ENCODE data around the gene EIF5A2. TPM values are rescaled to one million over a fixed set of nuclear protein-coding genes. Genes with fewer than 3 reads are reported as not detected.
"Not testable (repeated sequence)": the region's sequence is repeated elsewhere in the genome, so short reads cannot be mapped to it uniquely, and the experiment has no call there.

EIF5A2 gene
- total and polyA plus RNA-seq, 7 experiments from 2014 or later, result 5.5 to 11.3 (median 8.9) TPM

DNA sequence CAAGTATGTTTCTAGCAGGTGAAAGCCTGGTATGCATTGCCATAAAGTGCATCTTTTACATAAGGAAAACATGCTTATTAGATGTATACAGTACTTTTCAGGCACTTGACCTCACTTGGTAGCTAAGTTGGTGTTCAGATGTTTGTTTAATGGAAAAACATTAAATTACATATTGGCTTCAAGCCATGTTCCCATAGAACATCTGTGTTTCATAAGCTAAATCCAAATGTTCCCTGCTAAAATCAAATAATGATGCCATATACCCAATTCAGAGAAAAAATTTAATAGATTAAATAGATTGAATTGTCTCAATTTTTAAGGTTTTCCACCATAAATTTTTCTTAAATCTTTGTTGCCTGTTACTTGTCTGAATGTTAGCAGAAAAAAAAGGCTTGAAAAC lies 19.3 kb downstream of the EIF5A2 start:
- no peak overlapping the region for H3K27ac ChIP-seq (ENCODE audit: low read depth, low read length)
- H3K9me3 ChIP-seq (ENCODE audit: control insufficient read depth in 2 of 3, low read length in 3 of 3), result no peaks in the 10 kb centered on the region
- no peaks in the 10 kb centered on the region for H3K4me1 Mint-ChIP-seq
- no peak overlapping the region for H3K4me3 Mint-ChIP-seq
- no peaks in the 10 kb centered on the region for H3K36me3 ChIP-seq (ENCODE audit: control insufficient read depth in 2 of 3, insufficient read depth in 3 of 3, low read length in 3 of 3)
- ChIA-PET POLR2A (no interaction called here), CTCF (no interaction called here)
- H3K27ac Mint-ChIP-seq, result no peak overlapping the region
- intact Hi-C loops (cut with micrococcal nuclease), result no loop called here
- H3K9me3 Mint-ChIP-seq, result peaks cover 0 to 5% (median 0%) of the 10 kb centered on the region in 11 donors
- DNase-seq (no peak), ATAC-seq (no peak)
- H3K4me1 ChIP-seq (ENCODE audit: control insufficient read depth in 2 of 2, insufficient read depth in 2 of 2, low read length in 2 of 2), result no peaks in the 10 kb centered on the region
- no peaks in the 10 kb centered on the region for H3K27me3 ChIP-seq (ENCODE audit: control insufficient read depth in 2 of 2, insufficient read depth in 2 of 2, low read length in 2 of 2)
- H3K27me3 Mint-ChIP-seq, result peaks cover 5 to 23% (median 10%) of the 10 kb centered on the region in 5 donors
- H3K36me3 Mint-ChIP-seq, result peaks cover 0 to 20% (median 19%) of the 10 kb centered on the region in 5 donors
- no peak overlapping the region for H3K4me3 ChIP-seq (ENCODE audit: low read length)

DNA sequence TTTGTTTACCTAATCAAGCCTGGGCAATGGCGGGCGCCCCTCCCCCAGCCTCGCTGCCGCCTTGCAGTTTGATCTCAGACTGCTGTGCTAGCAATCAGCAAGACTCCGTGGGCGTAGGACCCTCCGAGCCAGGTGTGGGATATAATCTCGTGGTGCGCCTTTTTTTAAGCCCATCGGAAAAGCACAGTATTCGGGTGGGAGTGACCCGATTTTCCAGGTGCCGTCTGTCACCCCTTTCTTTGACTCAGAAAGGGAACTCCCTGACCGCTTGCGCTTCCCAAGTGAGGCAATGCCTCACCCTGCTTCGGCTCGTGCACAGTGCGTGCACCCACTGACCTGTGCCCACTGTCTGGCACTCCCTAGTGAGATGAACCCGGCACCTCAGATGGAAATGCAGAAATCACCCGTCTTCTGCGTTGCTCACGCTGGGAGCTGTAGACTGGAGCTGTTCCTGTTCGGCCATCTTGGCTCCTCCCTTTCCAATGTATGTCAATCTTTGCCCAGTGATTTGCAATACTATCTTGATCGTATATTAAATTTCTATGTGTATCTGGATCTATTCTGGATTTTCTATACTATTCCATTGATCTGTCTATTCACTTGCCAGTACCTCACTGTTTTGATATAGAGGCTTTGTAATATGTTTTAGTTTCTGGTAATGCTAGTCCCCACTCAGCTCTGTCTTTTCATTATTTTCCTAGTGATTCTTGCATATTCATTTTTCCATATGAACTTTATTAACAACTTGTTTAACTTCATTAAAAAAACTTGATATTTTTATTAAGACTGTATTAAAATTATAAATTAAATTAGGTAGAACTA lies 24.1 kb downstream of the EIF5A2 start:
- POLR2A ChIA-PET; H3K27ac Mint-ChIP-seq; H3K9me3 ChIP-seq (ENCODE audit: control insufficient read depth in 2 of 3, low read length in 3 of 3); intact Hi-C loops (cut with micrococcal nuclease); H3K9me3 Mint-ChIP-seq; H3K4me1 Mint-ChIP-seq; H3K27me3 ChIP-seq (ENCODE audit: control insufficient read depth in 2 of 2, insufficient read depth in 2 of 2, low read length in 2 of 2); H3K36me3 Mint-ChIP-seq; H3K27ac ChIP-seq (ENCODE audit: low read depth, low read length); CTCF ChIA-PET; H3K4me3 Mint-ChIP-seq; H3K4me3 ChIP-seq (ENCODE audit: low read length); ATAC-seq; H3K4me1 ChIP-seq (ENCODE audit: control insufficient read depth in 2 of 2, insufficient read depth in 2 of 2, low read length in 2 of 2); DNase-seq; H3K36me3 ChIP-seq (ENCODE audit: control insufficient read depth in 2 of 3, insufficient read depth in 3 of 3, low read length in 3 of 3): not testable (repeated sequence)
- peaks cover 5 to 23% (median 10%) of the 10 kb centered on the region in 5 donors for H3K27me3 Mint-ChIP-seq

DNA sequence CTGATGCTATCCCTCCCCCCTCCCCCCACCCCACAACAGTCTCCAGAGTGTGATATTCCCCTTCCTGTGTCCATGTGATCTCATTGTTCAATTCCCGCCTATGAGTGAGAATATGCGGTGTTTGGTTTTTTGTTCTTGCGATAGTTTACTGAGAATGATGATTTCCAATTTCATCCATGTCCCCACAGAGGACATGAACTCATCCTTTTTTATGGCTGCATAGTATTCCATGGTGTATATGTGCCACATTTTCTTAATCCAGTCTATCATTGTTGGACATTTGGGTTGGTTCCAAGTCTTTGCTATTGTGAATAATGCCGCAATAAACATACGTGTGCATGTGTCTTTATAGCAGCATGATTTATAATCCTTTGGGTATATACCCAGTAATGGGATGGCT lies 29.7 kb downstream of the EIF5A2 start:
- H3K4me3 ChIP-seq (ENCODE audit: low read length); H3K9me3 ChIP-seq (ENCODE audit: control insufficient read depth in 2 of 3, low read length in 3 of 3); DNase-seq; H3K27me3 ChIP-seq (ENCODE audit: control insufficient read depth in 2 of 2, insufficient read depth in 2 of 2, low read length in 2 of 2); H3K4me3 Mint-ChIP-seq; H3K27ac ChIP-seq (ENCODE audit: low read depth, low read length); H3K4me1 Mint-ChIP-seq; H3K27me3 Mint-ChIP-seq; H3K27ac Mint-ChIP-seq; ATAC-seq; POLR2A ChIA-PET; H3K36me3 Mint-ChIP-seq; CTCF ChIA-PET; H3K36me3 ChIP-seq (ENCODE audit: control insufficient read depth in 2 of 3, insufficient read depth in 3 of 3, low read length in 3 of 3); H3K4me1 ChIP-seq (ENCODE audit: control insufficient read depth in 2 of 2, insufficient read depth in 2 of 2, low read length in 2 of 2): not testable (repeated sequence)
- H3K9me3 Mint-ChIP-seq, result peaks cover 0 to 14% (median 2%) of the 10 kb centered on the region in 11 donors
- intact Hi-C loops (cut with micrococcal nuclease), result loop anchor here in 1 of 2 donors (10.0 kb wide), 1 partner anchor 1716 kb away; no protein-coding TSS in a partner anchor

DNA sequence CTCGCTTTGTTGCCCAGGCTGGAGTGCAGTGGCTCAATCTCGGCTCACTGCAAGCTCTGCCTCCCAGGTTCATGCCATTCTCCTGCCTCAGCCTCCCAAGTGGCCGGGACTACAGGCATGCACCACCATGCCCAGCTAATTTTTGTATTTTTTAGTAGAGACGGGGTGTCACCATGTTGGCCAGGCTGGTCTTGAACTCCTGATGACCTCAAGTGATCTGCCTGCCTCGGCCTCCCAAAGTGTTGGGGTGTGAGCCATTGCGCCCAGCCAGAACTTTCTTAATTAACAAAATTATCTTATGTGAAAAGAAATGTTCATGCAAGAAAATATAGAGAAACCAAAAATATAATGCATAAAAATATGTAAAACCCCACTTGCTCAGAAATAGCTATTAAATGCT lies 31.1 kb downstream of the EIF5A2 start:
- H3K4me1 ChIP-seq (ENCODE audit: control insufficient read depth in 2 of 2, insufficient read depth in 2 of 2, low read length in 2 of 2); CTCF ChIA-PET; H3K9me3 ChIP-seq (ENCODE audit: control insufficient read depth in 2 of 3, low read length in 3 of 3); DNase-seq; H3K4me3 ChIP-seq (ENCODE audit: low read length); H3K36me3 Mint-ChIP-seq; H3K4me1 Mint-ChIP-seq; H3K27me3 ChIP-seq (ENCODE audit: control insufficient read depth in 2 of 2, insufficient read depth in 2 of 2, low read length in 2 of 2); ATAC-seq; POLR2A ChIA-PET; H3K4me3 Mint-ChIP-seq; H3K36me3 ChIP-seq (ENCODE audit: control insufficient read depth in 2 of 3, insufficient read depth in 3 of 3, low read length in 3 of 3); H3K27me3 Mint-ChIP-seq; H3K27ac ChIP-seq (ENCODE audit: low read depth, low read length); H3K27ac Mint-ChIP-seq: not testable (repeated sequence)
- intact Hi-C loops (cut with micrococcal nuclease), result loop anchor here in 1 of 2 donors (10.0 kb wide), 1 partner anchor 1717 kb away; no protein-coding TSS in a partner anchor
- peaks cover 0 to 16% (median 2%) of the 10 kb centered on the region in 11 donors for H3K9me3 Mint-ChIP-seq

DNA sequence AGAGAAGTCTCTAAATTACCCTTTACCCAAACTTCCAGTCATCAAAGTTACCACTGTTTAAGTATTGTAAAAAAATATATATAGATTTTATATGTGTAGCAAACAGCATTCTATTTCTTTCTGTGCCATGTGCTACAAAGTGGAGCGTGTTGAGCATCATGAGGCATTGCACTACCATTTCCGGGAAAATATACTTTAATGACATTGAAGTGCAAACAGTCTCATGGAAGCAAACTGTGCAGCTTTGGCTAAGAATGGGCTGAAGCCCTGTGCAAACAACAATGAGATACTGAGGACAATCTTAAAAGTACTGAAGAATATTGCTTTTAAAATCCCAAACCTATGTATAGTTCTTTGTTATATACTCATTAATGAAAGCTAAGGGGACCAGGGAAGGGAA lies 31.9 kb downstream of the EIF5A2 start:
- CTCF ChIA-PET, result no interaction called here
- peaks cover 0 to 16% (median 2%) of the 10 kb centered on the region in 11 donors for H3K9me3 Mint-ChIP-seq
- Histone ChIP-seq H3K36me3 (ENCODE audit: control insufficient read depth in 2 of 3, insufficient read depth in 3 of 3, low read length in 3 of 3) (no peaks in the 10 kb centered on the region), H3K4me3 (ENCODE audit: low read length) (no peak overlapping the region), H3K4me1 (ENCODE audit: control insufficient read depth in 2 of 2, insufficient read depth in 2 of 2, low read length in 2 of 2) (no peaks in the 10 kb centered on the region), H3K27ac (ENCODE audit: low read depth, low read length) (no peak overlapping the region), H3K27me3 (ENCODE audit: control insufficient read depth in 2 of 2, insufficient read depth in 2 of 2, low read length in 2 of 2) (no peaks in the 10 kb centered on the region), H3K9me3 (ENCODE audit: control insufficient read depth in 2 of 3, low read length in 3 of 3) (no peaks in the 10 kb centered on the region)
- no peaks in the 10 kb centered on the region for H3K4me1 Mint-ChIP-seq
- H3K4me3 Mint-ChIP-seq, result no peak overlapping the region
- intact Hi-C loops (cut with micrococcal nuclease), result loop anchor here in 1 of 2 donors (10.0 kb wide), 1 partner anchor 1718 kb away; no protein-coding TSS in a partner anchor
- DNase-seq (no peak), ATAC-seq (no peak)
- POLR2A ChIA-PET, result no interaction called here
- H3K36me3 Mint-ChIP-seq, result no peaks in the 10 kb centered on the region
- no peak overlapping the region for H3K27ac Mint-ChIP-seq
- H3K27me3 Mint-ChIP-seq, result peaks cover 0 to 9% (median 0%) of the 10 kb centered on the region in 5 donors

DNA sequence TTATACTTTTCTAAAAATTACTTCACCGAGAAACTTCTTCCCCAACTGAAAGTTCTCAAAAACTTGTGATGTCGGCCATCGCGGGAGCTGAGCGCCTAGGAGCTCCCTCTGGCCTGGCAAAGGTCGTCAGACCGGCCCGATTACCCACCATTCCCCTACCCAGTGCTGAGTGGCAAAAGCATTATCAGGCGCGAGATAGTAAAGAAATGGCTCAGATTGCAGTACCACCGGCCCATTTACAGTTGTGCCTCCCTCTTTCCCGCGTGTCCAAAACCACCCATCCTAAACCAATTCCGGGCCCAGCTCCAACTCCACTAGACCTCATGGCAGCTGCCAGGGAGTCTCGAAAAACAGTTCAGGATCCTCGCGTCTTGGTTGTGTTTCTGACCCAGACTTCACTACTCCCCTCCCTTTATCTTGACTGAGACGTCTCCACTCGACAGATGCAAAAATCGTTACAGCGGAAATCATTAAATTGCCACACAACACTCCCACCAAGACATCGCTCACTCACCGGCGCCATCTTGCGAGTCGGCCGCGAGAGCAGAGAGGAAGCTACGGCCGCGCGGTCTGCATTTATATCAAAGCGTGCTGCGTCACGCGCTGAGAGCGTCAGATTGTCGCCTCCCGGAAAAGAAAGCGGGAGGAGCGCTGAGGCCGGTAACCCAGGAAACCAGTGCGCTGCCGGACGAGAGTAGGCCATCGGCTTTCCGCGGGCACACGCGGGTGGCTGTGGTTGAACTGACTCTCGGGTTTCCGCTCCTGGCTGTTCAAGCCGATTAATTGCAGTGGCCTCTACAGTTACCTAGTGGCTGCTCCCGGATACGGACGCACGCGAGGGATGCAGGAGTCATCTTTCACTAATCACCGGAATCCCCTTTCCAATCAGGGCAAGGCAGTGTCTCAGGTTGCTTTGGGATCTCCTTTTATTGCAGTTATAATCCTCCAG lies 38.5 kb downstream of the EIF5A2 start, which contains the start of gene RPL22L1:
RPL22L1 (minus strand) TSS at position 551 of the 949 bp plus-strand sequence; CDS start at position 523, 28 bp downstream.
- peak within 1 kb of the TSS; percentile 86 for H3K27ac ChIP-seq (ENCODE audit: low read depth, low read length)
- Mint-ChIP-seq H3K27me3 (peaks cover 0 to 4% (median 0%) of the 10 kb centered on the region in 5 donors), H3K4me1 (peaks cover 10 to 41% (median 26%) of the 10 kb centered on the region in 7 donors), H3K27ac (peak within 1 kb of the TSS; percentile 96 to 99 (median 98)), H3K36me3 (peaks cover 13 to 28% (median 25%) of the 10 kb centered on the region in 5 donors), H3K9me3 (peaks cover 0 to 11% (median 0%) of the 10 kb centered on the region in 11 donors), H3K4me3 (peak within 1 kb of the TSS; percentile 93 to 98 (median 94))
- ATAC-seq, result peak; percentile 96
- H3K4me3 ChIP-seq (ENCODE audit: low read length), result peak within 1 kb of the TSS; percentile 84
- peak; percentile 83 to 92 (median 90) for DNase-seq
- H3K9me3 ChIP-seq (ENCODE audit: control insufficient read depth in 2 of 3, low read length in 3 of 3), result no peaks in the 10 kb centered on the region
- intact Hi-C loops (cut with micrococcal nuclease), result loop anchor here (1.0 to 10.0 kb wide), 16 partner anchors 38 to 1880 kb away; partner anchors contain the start of genes EIF5A2 (in 2 of the 2), PRKCI (in 2 of the 2), SEC62 (in 2 of the 2) and ECT2 (in 1 of the 2)
- H3K4me1 ChIP-seq (ENCODE audit: control insufficient read depth in 2 of 2, insufficient read depth in 2 of 2, low read length in 2 of 2), result peaks cover 22% of the 10 kb centered on the region in 2 donors
- CTCF ChIA-PET, result interaction anchor here (1.2 kb wide), 1 partner anchor 39 kb away, joined by 3 read pairs; the partner anchor contains the start of gene EIF5A2
- H3K36me3 ChIP-seq (ENCODE audit: control insufficient read depth in 2 of 3, insufficient read depth in 3 of 3, low read length in 3 of 3), result peaks cover 7 to 30% (median 15%) of the 10 kb centered on the region in 3 experiments
- POLR2A ChIA-PET, result interaction anchor here (0.6 to 2.4 kb wide), 7 partner anchors 24 to 1237 kb away, joined by 3 to 35 read pairs (median 3); partner anchors contain the start of genes EIF5A2, MYNN and PHC3
- no peaks in the 10 kb centered on the region for H3K27me3 ChIP-seq (ENCODE audit: control insufficient read depth in 2 of 2, insufficient read depth in 2 of 2, low read length in 2 of 2)
